Fibroblast of skin of right biceps (primary cell): ENCODE data around the gene YTHDF1.

Experiments used
- DNase-seq: peaks from one replicate; pipeline ENCODE4 v3.0.0-alpha.2; 2013

Gene YTHDF1

DNA sequence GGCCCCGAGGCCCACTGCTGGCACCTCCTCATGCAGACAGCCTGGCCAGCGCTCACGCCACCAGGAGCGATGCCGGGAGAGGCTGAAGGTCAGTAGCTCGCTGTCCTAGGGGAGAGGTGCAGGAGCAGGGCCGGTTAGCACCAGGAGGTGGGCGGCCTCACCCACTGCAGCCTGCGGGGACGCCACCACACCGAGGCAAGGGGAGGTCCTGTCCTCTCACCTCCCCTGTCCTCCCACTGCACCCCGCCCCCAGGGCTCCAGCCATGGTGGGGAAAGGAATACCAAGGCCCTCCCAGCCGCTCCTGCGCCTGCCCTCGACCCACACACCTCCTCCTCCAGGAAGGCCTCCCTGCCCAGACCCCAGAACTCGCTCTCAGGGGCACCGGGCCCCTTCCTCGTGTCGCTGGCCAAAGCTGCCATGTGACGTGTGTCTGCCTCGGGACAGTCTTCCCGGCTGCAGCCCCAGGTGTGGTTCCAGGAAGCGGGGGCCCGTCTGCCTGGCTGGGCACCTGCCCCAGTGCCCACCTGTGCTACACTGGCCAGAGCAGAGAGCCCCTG is 31.8 kb upstream of the YTHDF1 start:
- no peak for DNase-seq

GRCh38 chr20:63246490-63247288 is 30.8 kb upstream of the YTHDF1 start:
- no peak for DNase-seq

GRCh38 chr20:63244468-63244867 is 28.5 kb upstream of the YTHDF1 start:
- no peak for DNase-seq

- no peak for DNase-seq
Measured at GRCh38 chr20:63243604-63244247, 27.8 kb upstream of the YTHDF1 start.

DNA sequence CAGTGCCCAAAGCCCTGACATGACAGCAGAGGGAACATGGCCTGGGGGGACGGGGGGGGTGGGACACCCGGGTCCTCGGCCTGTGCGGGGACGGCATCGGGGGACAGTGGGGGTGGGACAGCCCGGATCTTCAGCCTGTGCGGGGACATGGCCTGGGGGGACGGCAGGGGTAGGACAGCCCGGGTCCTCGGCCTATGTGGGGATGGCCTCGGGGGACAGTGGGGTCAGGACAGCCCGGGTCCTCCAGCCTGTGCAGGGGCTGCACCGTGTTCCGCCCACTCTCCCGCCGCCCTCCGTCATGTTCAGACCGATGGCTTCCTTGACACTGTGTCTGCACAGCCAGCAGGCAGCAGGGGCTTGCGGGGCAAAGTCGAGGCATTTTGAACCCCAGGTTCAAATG is 26.8 kb upstream of the YTHDF1 start:
- DNase-seq, result no peak

- no peak for DNase-seq
Measured at GRCh38 chr20:63241272-63241671, 25.3 kb upstream of the YTHDF1 start.

GRCh38 chr20:63240004-63240403 is 24.1 kb upstream of the YTHDF1 start:
- DNase-seq, result no peak

DNA sequence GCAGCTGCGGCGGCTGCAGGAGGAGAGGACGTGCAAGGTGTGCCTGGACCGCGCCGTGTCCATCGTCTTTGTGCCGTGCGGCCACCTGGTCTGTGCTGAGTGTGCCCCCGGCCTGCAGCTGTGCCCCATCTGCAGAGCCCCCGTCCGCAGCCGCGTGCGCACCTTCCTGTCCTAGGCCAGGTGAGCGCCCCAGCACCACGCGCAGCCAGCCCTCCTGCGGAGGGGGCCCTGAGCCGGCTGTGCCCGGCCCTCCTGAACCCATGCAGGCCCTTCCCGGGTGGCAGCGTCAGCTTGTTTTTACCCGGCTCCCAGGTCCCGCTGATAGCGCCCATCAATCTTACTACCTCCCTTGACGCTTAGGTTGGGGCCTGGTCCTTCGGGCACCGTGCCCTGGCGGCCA is 23.5 kb upstream of the YTHDF1 start:
- no peak for DNase-seq

DNA sequence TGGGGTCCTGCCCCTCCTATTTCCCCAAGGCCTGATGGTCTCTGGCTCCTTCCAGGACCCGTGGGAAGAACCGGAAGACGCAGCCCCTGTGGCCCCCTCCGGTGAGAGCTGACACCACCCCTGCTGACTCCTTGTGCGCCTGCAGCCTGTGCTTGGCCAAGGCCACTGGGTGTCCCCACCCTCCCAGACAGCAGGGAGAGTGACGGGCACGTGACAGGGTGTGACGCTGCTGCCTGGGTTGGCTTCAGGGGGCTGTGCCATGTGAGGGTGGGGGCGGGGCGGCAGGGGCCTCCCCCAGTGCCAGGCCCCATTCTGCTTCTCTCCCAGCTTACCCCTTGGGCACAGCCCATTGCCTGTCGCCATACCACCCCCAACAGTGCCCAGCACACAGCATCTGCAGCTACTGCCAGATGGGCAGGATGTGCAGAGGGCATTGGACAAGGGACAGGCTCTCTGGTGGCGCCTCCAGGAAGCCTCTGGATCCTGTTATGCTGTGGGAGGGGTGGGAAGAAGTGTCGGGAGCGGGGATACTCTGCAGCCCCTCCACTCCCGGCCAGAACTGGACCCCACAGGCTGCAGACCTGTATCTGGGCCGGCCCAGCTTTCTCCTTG is 22.7 kb upstream of the YTHDF1 start:
- no peak for DNase-seq

DNA sequence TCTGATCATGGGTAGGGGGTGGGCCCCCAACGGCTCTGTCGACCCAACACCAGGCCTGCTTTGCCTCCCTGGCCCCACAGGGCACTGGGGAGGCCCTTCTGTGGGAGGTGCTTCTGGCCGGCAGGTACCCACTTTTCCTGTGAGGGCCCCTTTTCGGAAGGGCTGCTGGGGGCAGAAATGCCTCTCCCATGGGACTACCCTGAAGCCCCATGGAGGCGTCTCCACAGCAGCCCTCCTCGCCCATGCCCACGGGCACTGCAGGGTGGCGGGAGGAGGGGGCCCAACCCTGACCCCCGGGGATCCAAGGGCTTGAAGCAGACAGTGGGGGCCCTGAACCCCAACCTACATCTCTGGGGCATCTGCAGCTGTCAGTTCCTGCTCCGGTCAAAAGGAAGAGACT is 22.1 kb upstream of the YTHDF1 start:
- DNase-seq, result no peak

DNA sequence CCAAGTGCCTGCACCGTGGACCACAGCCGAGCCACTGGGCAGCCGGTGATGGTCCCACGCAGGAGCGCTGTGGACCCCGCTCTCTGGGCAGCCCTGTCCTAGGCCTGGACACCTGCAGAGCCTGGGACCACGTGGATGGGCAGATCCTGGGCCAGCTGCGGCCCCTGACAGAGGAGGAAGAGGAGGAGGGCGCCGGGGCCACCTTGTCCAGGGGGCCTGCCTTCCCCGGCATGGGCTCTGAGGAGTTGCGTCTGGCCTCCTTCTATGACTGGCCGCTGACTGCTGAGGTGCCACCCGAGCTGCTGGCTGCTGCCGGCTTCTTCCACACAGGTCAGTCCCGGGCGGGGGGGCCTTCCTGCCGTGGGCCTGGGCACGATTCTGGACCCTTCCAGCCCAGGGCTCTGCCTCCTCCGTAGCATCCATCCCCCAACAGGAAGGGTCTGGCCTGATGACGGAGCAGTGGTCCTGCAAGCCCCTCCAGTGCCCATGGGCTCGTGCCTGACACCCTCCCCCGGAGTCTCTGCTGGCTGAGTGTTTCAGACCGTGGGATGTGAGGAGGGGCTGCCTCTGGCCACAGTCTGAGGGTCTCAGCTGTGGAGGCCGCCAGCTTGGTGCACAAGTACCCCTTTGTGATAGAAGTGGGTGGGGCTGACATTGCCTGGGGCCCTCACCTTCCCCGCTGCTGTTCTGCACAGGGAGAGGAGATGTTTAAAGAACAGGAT is 20.3 kb upstream of the YTHDF1 start:
- no peak for DNase-seq

DNA sequence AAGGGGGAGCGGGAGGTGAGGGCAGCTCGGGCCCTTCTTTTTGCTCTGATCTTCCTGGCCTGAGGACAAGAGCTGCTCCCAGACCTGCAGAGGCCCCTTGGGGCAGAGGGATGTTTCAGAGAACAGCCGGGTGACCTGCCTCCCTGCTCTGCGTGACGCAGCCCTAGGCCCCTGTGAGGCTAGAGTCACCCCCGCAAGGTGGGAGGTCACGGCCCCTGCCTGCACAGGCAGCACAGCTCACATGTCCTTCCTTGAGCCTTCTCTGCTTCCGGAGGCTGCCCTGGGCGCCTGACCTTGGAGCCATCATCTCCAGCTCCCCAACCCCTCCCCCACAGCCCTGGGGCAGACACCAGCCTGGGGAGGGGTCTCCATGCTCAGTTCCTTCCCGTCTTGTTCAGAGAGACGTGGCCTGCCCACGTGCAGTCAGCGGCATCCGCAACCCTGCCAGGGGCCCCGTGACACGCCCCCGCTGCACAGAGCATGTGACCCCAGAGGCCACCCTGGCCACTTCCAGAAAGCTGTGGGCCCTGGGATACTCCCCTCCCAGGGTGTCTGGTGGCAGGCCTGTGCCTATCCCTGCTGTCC is 19.6 kb upstream of the YTHDF1 start, which contains the start of gene BIRC7:
TSS of gene BIRC7 (plus strand) at position 507 of the 585 bp plus-strand sequence. CDS start 192 bp downstream, outside the sequence.
- DNase-seq, result no peak

DNA sequence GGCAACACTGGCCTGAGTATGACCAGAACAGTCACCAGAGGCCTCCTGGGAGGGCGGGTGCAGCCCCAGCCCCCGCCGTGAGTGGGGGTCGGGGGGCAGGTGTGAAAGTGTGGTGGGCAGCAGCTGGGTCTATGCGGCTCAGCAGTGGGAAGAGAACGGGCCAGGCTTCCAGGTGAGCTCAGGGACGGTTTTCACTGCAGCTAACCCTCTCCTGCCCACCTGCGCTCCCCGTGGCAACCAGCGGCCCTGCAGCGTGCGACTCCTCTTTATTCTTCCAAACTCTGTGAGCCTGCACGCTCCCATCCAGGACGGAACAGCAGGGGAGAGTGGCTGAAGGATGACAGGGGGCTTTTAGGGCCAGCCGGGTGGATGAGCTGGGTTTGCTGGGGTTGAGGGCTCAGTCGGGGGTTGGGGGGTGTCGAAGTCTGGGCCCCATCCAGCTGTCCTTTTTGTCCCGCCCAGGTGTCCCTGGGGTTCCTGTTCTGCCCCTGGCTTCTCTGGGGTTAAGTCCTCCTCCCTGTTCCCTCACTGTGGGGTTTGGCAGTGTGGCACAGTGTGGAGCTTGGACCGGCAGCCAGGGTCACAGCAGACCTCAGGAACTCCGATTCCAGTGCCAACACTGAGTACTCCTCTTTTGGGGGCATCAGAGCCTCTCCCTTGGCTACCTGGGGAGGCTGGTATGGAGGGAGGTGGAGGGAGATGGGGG is 18.9 kb upstream of the YTHDF1 start:
- DNase-seq, result peak; percentile 23

DNA sequence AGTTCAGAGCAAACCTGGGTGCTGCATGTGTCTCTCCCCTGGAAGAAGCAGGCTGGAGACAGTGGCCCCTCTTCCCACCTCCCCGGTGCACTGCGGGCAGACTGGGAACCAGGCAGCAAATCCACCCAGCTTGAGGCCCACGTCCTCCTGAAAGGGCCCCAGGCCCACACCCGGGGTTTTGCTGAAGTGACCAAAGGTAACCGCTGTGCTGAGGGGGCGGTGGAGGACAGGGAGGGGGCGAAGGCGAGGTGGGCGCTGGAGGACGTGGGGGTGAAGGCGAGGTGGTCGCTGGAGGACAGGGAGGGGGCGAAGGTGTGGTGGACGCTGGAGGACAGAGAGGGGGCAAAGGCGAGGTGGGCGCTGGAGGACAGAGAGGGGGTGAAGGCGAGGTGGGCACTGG is 18.0 kb upstream of the YTHDF1 start:
- no peak for DNase-seq

- no peak for DNase-seq
Measured at GRCh38 chr20:63233061-63233344, 17.1 kb upstream of the YTHDF1 start.

GRCh38 chr20:63232235-63233060 is 16.5 kb upstream of the YTHDF1 start:
- peak; percentile 95 for DNase-seq

- DNase-seq, result peak; percentile 69
Measured at GRCh38 chr20:63230800-63231268, 14.9 kb upstream of the YTHDF1 start.

DNA sequence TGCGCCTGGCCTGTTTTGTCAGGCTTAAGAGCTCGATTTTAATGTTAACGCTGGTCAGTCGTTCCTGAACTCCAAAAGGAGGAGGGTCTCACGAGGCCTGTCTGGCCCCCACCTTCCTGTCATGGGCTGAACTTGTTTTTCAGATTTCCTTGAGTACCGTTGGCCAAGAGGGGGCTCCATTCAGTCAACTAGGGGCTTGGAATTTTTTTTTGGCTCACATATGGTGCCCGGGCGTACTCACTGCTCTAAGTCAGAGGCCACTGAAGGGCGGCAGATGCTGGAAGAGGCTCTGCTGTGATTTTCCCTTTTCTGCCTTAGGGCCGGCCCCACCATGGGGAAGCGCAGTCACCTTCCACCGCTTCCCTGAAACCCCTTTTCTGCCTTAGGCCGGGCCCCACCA is 12.9 kb upstream of the YTHDF1 start:
- DNase-seq, result peak; percentile 9

- DNase-seq, result no peak
Measured at GRCh38 chr20:63227260-63227659, 11.3 kb upstream of the YTHDF1 start.

GRCh38 chr20:63226042-63226943 is 10.4 kb upstream of the YTHDF1 start:
- DNase-seq, result no peak
